DMS 273 treated with DMSO at 0.1 percent for 48 hours (cell line): Measurements from ENCODE around the gene RDH16.

Experiments
- DNase-seq: peaks from one replicate; lab custom pipeline; 2025; lab: John Stamatoyannopoulos, UW

Gene RDH16, protein sequence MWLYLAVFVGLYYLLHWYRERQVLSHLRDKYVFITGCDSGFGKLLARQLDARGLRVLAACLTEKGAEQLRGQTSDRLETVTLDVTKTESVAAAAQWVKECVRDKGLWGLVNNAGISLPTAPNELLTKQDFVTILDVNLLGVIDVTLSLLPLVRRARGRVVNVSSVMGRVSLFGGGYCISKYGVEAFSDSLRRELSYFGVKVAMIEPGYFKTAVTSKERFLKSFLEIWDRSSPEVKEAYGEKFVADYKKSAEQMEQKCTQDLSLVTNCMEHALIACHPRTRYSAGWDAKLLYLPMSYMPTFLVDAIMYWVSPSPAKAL

DNA sequence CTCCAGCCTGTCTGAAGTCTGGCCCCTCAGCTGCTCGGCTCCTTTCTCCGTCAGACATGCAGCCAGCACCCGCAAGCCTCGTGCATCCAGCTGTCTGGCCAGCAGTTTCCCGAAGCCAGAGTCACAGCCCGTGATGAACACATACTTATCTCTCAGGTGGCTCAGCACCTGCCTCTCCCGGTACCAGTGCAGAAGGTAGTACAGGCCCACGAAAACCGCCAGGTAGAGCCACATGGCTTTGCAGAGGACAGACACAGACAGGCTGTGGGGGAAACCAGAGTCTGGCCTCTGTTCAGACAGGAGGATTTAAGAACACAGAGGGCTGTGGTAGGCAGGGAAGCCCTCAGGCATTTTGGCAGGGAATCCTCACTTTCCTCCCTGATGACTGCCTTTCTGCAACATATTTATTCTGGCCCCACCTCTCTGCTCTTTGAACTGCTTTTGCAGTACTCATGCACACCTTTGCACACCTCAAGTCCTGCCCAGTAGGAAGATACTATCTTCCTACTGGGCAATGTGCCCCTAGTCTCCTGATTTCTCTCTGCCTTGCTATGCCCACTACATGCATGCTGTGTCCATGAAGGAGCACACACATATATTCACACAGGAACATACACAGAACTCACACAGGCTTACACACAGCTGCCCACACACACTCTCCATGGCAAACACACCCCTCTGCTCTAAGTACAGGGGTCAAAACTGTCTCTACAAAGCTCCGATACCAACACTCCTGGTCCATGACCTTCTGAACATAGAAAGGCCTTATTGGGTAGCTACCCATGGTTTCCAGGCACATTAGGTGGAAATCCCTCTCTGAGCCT lies at the start of gene RDH16:
TSS of gene RDH16 (minus strand) at position 380 of the 824 bp plus-strand sequence. CDS start at position 234, 146 bp downstream.
- no peak for DNase-seq

DNA sequence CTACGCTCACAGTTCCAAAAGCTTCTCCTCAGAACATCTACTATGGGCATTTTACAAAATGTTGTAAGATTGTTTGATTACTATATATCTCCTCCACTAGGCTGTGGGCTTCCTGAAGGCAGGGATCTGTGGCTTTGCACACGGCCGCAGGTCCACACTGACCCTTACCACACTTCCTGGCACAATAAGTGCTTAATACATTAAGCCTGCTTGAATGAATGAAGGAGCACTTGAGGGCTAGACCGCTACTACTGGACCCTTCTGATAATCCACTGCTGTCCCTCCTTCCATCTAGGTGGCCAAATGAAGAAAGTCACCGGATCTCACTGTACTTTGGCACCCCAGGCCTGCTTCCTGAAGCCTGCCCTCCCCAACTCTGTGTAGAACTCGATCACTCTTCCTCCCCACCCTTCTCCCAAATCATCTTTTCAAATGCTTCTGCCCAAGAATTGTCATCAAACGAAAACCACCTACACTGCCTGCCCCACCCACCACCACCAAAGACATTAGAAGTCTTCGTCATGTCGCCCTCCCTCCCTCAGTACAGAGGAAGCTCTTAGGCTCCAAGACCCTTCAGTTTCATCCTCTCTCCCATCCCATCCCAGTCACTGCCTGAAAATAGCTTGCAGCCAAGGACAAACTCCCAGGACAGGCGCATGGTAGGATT lies 49.5 kb upstream of the RDH16 start:
- no peak for DNase-seq

DNA sequence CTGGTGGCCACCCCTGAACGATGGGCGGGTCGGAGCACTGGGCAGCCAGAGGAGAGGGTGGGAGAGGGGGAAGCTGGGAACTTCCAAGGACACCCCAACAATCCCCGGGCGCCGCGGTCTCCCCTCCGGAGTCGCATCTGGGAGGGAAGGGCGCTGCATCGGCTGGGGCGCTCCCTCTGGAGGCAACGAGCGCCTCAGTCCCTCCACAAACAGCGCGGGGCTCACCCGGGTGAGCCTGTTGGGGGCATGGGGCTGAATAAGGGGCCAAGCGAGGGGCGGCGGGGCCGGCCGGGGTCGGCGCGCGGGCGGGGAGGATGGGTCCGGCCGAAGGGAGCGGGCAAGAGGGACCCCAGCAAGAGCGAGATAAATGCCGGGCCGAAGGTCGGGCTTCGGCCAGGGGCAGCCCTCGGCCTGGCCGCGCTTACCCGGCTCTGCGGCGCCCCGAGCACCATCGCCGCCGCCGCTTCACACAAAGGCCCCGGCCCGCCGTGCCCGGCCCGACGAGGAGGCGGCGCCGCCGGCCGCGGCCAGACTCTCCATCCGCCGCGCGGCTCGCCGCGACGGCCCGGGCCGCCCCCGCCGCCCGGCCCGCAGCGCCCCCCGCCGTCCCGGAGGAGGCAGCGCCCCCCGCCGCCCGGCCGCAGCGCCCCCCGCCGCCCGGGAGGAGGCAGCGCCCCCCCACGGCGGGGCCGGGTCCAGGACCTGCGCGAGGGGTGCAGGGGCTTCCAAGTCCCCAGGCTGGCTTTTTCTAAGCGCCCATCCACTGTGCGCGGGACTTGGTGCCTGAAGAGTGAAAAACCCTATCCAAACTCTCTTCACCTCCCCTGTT lies 48.8 kb upstream of the RDH16 start, which contains the start of gene ZBTB39:
TSS of gene ZBTB39 (minus strand) at position 567 of the 829 bp plus-strand sequence. CDS start 1,629 bp downstream, outside the sequence.
- DNase-seq: no peak

DNA sequence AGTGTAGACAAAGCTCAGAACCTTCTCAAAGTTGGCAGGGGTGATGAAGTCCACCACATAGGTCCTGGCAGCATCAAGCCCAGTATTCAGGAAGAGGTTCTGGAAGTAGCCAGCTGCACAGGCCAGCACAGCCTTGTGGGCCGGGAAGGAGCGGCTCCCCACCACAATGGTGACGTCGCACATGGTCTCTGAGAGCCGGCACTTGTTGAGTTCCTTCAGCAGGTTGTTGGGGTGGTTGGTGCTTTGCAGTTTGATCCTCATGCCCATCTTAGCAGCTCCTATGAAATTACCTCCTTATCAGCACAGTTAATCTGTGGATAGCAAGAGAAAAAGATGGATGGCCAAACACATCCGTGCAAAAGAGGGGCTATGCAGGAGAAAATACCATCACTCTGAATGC lies 47.2 kb upstream of the RDH16 start:
- DNase-seq: no peak

DNA sequence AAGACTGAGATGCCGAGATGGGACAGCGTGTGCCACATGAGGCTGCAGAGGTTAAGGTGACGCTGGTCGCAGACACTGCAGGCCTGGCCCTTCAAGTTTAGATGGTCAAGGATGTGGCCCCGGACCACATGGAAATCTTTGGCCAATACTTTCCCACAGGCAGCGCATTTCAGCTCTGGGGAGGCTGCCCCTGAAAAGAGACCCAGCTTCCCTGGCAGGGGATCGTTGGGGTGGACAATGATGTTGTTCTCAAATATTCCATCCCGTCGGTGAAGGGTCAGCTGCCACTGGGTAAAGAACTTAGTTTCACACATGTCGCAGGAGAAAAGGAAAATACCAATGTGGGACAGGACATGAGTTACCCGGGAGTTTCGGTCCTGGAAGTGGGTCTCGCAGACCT lies 46.0 kb upstream of the RDH16 start:
- DNase-seq: no peak

DNA sequence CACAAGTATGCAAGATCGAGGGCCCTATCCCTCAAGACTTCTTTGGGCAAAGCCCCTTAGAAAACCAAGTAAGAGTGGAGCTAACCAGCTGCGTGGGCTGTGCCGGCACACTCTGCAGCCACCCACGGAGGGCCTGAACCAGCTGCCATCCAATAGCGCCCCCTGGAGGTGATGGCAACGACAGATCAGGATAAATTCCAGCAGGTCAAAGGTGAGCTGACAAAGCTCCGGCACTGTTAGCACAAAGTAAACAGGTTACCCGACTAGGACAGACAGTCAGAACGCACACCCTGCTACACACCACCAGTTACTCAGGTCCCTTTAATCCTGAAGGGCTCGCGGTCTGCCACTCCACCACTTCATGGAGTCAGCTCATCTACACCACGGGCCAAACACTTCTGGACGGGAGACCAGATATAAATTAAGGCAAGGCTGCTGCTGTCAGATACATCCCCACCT lies 44.1 kb upstream of the RDH16 start:
- DNase-seq: no peak

DNA sequence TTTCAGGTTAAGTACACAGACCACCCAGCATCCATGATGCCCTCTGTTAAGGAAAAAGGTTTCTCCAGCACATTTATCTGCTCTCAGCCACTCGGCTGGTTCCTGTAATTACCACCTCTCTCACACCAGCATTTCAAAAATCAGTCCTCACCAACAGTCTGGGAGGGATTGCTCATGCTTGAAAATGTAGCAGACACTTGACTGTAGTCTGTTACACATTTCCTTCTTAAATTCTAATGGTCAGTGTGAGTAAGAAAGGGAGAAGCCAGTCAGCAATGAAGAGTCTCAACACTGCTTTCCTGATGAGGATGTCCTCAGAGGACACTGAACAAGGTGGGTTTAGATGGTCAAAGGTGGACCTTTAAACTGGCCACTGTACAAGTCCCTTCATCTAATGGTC lies 43.0 kb upstream of the RDH16 start:
- no peak for DNase-seq

DNA sequence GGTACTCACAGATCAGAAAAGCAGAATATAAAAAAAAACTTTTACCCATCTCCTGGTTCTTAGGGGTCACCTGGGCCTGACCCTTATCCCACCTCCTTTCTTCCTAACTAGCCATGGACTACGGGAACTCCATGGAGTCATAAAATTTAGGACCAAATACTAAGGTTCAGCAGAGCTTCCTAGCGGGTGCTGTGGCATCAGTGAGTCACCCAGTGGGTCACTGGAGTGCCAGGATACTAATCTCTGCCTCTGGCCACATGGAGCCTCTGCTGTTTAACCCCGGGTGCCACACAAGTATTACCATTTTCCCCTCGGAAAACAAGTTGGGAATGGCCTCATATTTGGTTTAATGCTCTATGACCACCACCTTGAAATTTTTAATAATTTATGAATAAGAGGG lies 42.0 kb upstream of the RDH16 start:
- no peak for DNase-seq

DNA sequence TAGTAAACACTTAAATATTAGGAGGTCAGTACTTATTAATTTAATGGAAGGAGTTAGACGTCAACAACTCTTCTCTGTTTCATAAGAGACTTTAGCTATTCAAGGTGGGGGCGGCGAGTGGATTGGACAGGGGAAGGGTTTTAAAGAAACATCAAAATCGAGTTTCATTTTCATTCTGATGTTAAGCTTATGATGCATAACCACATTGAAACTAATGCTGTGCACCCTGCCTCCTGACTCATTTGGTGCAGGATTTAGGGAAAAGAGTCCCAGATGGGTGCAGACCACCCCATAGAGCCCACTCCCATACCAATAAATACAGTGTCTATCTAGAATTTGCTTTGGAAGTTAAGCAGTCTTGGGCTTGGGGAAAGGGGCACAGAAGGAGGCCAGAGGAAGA lies 41.6 kb upstream of the RDH16 start:
- no peak for DNase-seq

DNA sequence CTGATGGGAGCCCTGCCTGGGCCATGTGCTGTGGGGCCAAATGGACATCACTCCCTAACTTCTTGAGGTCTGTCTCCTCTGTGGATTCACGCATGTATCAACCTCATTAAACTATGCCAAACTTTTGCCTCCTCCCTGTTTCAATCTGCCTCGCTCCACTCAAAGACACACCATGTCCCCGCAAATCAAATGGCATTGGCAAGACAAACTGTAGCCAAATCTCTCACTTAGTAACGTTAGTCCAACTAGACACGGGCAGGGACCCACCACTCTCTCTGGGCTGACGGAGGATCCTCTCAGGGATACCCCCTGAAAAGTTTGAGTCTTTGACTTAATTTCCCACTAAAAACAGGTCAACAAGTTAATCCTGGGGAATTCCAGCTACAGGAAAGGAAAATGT lies 40.9 kb upstream of the RDH16 start:
- DNase-seq: no peak

DNA sequence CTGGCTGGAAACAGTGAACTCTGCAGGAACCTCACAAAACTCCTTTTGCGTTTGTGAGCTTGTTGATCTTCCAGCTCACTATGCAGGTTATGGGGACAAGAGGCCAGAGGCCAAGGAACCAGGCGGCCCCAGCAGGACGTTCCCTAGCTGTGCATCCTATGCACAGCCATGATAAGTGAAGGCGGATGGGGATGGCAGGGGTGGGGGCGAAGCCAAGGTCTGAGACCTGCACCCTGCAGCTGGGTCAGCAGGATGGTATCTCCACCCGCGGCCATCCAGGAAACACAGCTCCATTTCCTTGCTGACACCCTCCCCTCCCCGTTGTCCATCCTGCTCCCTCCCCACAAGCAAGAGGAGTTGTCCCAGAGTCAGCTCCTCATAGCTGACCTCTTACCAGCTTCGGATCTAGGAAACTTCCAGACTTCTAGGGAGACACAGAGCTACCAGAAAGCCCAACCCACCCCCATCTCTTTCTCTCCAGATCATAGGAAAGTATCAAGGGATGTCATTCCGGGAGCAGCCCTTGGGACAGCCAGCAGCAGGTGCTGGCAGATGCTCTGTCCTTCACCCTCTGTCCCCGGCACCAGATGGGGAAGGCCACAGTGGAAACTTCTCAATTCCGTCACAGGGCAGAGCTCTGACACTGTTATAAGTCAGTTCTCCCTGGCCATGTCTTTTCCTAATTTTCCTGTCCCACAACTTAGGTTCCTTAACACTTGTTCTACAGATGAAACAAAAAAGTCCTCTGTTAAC lies 39.6 kb upstream of the RDH16 start:
- DNase-seq: no peak

DNA sequence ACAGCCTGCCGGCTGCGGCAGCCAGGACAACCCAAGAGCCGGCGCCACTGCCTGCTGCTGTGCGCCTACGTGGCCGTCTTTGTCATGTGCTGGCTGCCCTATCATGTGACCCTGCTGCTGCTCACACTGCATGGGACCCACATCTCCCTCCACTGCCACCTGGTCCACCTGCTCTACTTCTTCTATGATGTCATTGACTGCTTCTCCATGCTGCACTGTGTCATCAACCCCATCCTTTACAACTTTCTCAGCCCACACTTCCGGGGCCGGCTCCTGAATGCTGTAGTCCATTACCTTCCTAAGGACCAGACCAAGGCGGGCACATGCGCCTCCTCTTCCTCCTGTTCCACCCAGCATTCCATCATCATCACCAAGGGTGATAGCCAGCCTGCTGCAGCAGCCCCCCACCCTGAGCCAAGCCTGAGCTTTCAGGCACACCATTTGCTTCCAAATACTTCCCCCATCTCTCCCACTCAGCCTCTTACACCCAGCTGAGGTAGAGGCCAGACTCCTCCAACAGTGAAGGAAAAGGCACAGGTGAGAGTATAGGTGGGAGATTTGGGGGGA lies 38.6 kb upstream of the RDH16 start:
- DNase-seq: no peak

DNA sequence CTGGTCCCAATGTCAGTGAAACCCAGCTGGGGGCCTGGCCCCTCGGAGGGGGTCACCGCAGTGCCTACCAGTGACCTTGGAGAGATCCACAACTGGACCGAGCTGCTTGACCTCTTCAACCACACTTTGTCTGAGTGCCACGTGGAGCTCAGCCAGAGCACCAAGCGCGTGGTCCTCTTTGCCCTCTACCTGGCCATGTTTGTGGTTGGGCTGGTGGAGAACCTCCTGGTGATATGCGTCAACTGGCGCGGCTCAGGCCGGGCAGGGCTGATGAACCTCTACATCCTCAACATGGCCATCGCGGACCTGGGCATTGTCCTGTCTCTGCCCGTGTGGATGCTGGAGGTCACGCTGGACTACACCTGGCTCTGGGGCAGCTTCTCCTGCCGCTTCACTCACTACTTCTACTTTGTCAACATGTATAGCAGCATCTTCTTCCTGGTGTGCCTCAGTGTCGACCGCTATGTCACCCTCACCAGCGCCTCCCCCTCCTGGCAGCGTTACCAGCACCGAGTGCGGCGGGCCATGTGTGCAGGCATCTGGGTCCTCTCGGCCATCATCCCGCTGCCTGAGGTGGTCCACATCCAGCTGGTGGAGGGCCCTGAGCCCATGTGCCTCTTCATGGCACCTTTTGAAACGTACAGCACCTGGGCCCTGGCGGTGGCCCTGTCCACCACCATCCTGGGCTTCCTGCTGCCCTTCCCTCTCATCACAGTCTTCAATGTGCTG lies 38.0 kb upstream of the RDH16 start:
- no peak for DNase-seq

DNA sequence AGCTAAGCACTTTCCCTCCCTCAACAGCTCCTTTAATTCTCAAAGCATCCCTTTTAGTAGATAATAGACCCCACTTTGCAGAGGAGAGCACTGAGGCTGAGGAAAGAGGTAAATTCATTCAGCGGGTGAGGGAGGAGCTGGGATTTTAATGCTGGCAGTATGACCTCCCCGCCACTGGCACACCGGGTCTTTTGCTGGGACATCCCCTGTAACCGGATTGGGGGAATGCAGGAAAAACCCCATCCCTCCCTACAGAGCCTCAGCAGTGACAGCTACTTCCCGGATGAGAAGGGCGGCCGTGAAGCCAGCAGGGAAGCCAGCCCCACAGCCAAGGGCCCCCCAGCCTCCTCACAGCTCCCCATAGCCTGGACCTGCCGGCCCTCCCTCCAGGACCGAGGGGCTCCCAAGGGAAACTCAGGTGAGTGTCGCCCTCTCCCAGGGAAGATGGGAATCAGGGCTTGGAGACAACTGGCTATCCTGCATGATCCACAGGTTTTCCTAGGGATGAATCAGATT lies 36.9 kb upstream of the RDH16 start:
- no peak for DNase-seq

DNA sequence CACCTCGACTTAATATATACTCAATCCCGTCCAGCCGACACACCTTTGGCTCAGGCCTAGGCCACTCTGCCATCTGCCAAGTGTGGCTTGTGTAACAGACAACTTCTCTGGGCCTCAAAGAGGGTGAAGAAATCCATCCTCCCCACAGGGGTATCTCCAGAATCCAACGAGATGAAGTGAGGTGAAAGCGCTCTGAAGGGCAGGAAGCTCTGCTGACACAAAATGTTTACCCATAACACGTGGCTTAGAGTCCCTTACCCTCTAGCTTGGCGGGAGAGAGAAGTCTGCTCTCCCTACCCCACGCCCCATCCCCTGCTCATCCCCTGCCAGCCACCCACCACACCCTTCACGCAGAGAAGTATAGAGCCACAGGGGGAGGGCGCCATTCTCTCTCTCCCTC lies 35.9 kb upstream of the RDH16 start:
- no peak for DNase-seq

DNA sequence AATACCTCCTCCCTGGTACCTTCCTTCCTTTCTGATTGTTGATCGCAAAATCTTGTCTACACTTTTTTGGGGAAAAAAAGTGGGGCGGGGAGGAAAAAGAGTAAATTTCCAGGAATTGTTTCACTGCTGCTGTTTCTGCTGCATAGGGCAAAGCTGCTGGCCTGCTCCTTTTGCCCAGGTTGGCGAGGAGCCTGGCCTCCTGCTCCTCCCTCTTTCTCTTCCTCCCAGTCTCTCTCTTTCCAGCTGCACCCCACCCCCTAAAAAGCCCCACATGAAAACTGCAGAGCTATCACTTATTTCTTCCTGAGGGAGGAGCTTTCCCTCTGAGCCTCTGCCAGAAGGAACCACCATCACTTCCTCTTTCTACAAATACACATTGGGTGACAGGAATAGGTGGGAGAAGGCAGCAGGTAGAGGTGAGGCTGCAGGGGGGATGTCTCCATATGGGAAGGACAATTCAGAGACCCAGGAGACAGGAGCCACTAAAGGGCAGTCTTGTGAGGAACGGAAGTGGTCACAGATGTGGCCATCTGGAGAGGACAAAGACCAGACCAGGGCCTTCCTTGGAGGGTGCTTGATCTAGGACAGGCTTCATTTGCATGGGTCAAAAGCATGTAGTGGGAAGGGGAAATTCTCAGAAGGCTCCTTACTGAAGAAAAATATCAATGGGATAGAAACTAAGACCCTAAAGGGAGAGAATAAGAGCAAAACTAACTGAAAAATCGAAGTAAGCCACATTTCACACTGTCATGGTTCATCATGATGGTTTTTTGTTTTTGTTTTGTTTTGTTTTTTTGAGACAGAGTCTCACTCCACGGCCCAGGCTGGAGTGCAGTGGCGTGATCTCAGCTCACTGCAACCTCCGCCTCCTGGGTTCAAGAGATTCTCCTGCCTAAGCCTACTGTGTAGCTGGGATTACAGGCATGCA lies 34.2 kb upstream of the RDH16 start:
- no peak for DNase-seq

DNA sequence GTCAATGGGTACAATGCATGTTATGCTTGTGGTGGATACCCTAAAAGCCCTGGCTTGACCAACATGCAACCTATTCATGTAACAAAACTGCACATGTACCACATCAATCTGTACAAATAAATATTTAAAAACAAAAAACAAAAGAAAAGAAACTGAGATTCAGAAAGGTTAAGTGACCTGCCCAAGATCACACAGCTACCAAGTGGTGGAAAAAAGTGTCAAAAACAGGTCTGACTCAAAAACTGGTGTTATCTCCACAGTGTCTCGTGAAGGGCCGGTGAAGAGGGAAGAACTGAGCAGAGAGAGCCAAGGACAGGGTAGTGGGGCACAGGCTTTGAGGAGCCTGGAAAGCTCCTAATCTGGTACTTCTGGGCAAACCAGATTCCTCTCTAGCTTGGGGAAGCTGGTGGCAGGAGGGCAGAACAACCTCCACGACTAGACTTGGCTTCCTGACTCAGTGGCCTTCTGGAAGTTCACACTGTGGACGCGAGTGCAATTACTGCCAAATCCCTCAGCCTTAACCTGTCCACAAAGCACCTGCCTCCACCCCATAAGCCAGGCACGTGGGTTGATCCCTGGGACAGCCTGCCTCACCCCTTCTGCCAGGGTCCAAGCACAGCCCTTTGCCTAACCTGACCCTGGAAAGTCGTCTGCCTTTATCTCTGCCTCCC lies 33.4 kb upstream of the RDH16 start:
- DNase-seq: no peak
